ENCODE measurements around the gene METRN.

- TF ChIP-seq EZH2 (IDR thresholded peaks at IDR 0.05; ENCODE audit: low read length) (no peak), CTCF (optimal IDR thresholded peaks at IDR 0.05 in 1 of 3, IDR thresholded peaks at IDR 0.05 in 1 of 3, conservative IDR thresholded peaks at IDR 0.05 in 1 of 3; ENCODE audit: extremely low read depth in 1 of 3, insufficient read depth in 2 of 3, low read length in 3 of 3) (no peak)
Measured at GRCh38 chr16:703406-703805, 11.5 kb upstream of the METRN start.
